Activated naive CD8-positive, alpha-beta T cell treated with anti-CD3 and anti-CD28 coated beads, Interleukin-2, amount 10 ng/mL, durations not matched to agents 7 days and 5 days (primary cell): ENCODE results near the gene STAB1. TPM values are rescaled to one million over a fixed set of nuclear protein-coding genes. Genes with fewer than 3 reads are reported as not detected.

Experiments
- ATAC-seq: fragments of 150-1000 bp; cut with Tn5 transposase; one replicate; pipeline ENCODE4 v1.10.0; 2021; ENCODE audit warnings: low read depth, moderate library complexity
- POLR2A ChIA-PET: fragments of 350-600 bp; sonication (Branson Sonifier 250); formaldehyde crosslinking; loops from one replicate; lab custom pipeline; 2021; ENCODE audit warnings: antibody characterized with exemption; lab: Charles Lee
- DNase-seq: peaks from one replicate; pipeline ENCODE4 v3.0.0; 2021
- H3K27ac Mint-ChIP-seq: one replicate; pipeline ENCODE4 v1.8.0; 2022; ENCODE audit warnings: mild to moderate bottlenecking, mixed read lengths
- H3K27me3 Mint-ChIP-seq: one replicate; pipeline ENCODE4 v1.8.0; 2022; ENCODE audit warnings: mild to moderate bottlenecking, moderate library complexity, mixed read lengths
- H3K36me3 Mint-ChIP-seq: one replicate; pipeline ENCODE4 v1.8.0; 2021; ENCODE audit warnings: mild to moderate bottlenecking, mixed read lengths
- H3K4me1 Mint-ChIP-seq: one replicate; pipeline ENCODE4 v1.8.0; 2021; ENCODE audit warnings: mixed read lengths
- H3K4me3 Mint-ChIP-seq: one replicate; pipeline ENCODE4 v1.8.0; 2022; ENCODE audit warnings: mild to moderate bottlenecking, moderate library complexity, mixed read lengths
- H3K9me3 Mint-ChIP-seq: one replicate; pipeline ENCODE4 v1.8.0; 2021; ENCODE audit warnings: mixed read lengths
- total RNA-seq, 2 experiments: library from RNA; stranded (reverse); gene quantifications; one replicate each; pipeline ENCODE4 v1.2.3, GENCODE V29; 2021

The STAB1 gene
- total RNA-seq, 2 experiments from 2014 or later: 10.5 to 13.0 TPM

- H3K4me1 Mint-ChIP-seq: no peaks in the 10 kb centered on the region
- no peak for DNase-seq
- no peak overlapping the region for H3K4me3 Mint-ChIP-seq
- POLR2A ChIA-PET: no interaction called here
- H3K36me3 Mint-ChIP-seq: peaks cover 5% of the 10 kb centered on the region
- no peak for ATAC-seq
- H3K27ac Mint-ChIP-seq: no peak overlapping the region
- H3K9me3 Mint-ChIP-seq: no peaks in the 10 kb centered on the region
- no peaks in the 10 kb centered on the region for H3K27me3 Mint-ChIP-seq
Measured at GRCh38 chr3:52484680-52485461, 10.3 kb upstream of the STAB1 start.

- ATAC-seq (no peak), DNase-seq (no peak)
- Mint-ChIP-seq H3K27me3 (no peaks in the 10 kb centered on the region), H3K36me3 (peaks cover 2% of the 10 kb centered on the region), H3K4me3 (no peak overlapping the region), H3K9me3 (no peaks in the 10 kb centered on the region), H3K27ac (no peak overlapping the region), H3K4me1 (no peaks in the 10 kb centered on the region)
- POLR2A ChIA-PET: no interaction called here
Measured at GRCh38 chr3:52487050-52487787, 7.9 kb upstream of the STAB1 start.

- Mint-ChIP-seq H3K4me1 (no peaks in the 10 kb centered on the region), H3K9me3 (no peaks in the 10 kb centered on the region), H3K36me3 (peaks cover 5% of the 10 kb centered on the region), H3K27ac (no peak overlapping the region), H3K4me3 (no peak overlapping the region), H3K27me3 (no peaks in the 10 kb centered on the region)
- POLR2A ChIA-PET: no interaction called here
- ATAC-seq (no peak), DNase-seq (no peak)
Measured at GRCh38 chr3:52487788-52488691, 7.1 kb upstream of the STAB1 start.

- Mint-ChIP-seq H3K27me3 (no peaks in the 10 kb centered on the region), H3K9me3 (no peaks in the 10 kb centered on the region), H3K27ac (no peak overlapping the region), H3K4me3 (no peak overlapping the region), H3K4me1 (no peaks in the 10 kb centered on the region), H3K36me3 (peaks cover 5% of the 10 kb centered on the region)
- no peak for DNase-seq
- POLR2A ChIA-PET: interaction anchor here (0.6 kb wide), 1 partner anchor 1943 kb away, joined by 6 read pairs; no protein-coding TSS in a partner anchor
- no peak for ATAC-seq
Measured at GRCh38 chr3:52488746-52489145, 6.4 kb upstream of the STAB1 start.

GRCh38 chr3:52489453-52489852, 5.7 kb upstream of the STAB1 start:
- DNase-seq (no peak), ATAC-seq (no peak)
- Mint-ChIP-seq H3K36me3 (peaks cover 5% of the 10 kb centered on the region), H3K27ac (no peak overlapping the region), H3K4me3 (no peak overlapping the region), H3K4me1 (no peaks in the 10 kb centered on the region), H3K9me3 (no peaks in the 10 kb centered on the region), H3K27me3 (no peaks in the 10 kb centered on the region)
- POLR2A ChIA-PET: interaction anchor here (0.6 kb wide), 1 partner anchor 1944 kb away, joined by 6 read pairs; no protein-coding TSS in a partner anchor

GRCh38 chr3:52490035-52490938, 4.9 kb upstream of the STAB1 start:
- H3K27ac Mint-ChIP-seq: no peak overlapping the region
- H3K36me3 Mint-ChIP-seq: peaks cover 5% of the 10 kb centered on the region
- POLR2A ChIA-PET: no interaction called here

GRCh38 chr3:52490939-52491526, 4.1 kb upstream of the STAB1 start:
- Mint-ChIP-seq H3K4me1 (no peaks in the 10 kb centered on the region), H3K27ac (no peak overlapping the region), H3K9me3 (no peaks in the 10 kb centered on the region), H3K27me3 (no peaks in the 10 kb centered on the region), H3K4me3 (no peak overlapping the region), H3K36me3 (peaks cover 5% of the 10 kb centered on the region)
- ATAC-seq: no peak
- no peak for DNase-seq
- POLR2A ChIA-PET: no interaction called here

More at GRCh38 chr3:52490035-52490938, 4.9 kb upstream of the STAB1 start:
- Mint-ChIP-seq H3K9me3 (no peaks in the 10 kb centered on the region), H3K27me3 (no peaks in the 10 kb centered on the region), H3K4me1 (no peaks in the 10 kb centered on the region), H3K4me3 (no peak overlapping the region)
- DNase-seq (no peak), ATAC-seq (no peak)

GRCh38 chr3:52492059-52492458, 3.1 kb upstream of the STAB1 start:
- Mint-ChIP-seq H3K27me3 (no peaks in the 10 kb centered on the region), H3K27ac (no peak overlapping the region), H3K4me3 (no peak overlapping the region), H3K36me3 (peaks cover 5% of the 10 kb centered on the region), H3K4me1 (no peaks in the 10 kb centered on the region), H3K9me3 (no peaks in the 10 kb centered on the region)
- DNase-seq: no peak
- POLR2A ChIA-PET: no interaction called here
- ATAC-seq: no peak

GRCh38 chr3:52493232-52494017, 1.7 kb upstream of the STAB1 start:
- peaks cover 4% of the 10 kb centered on the region for H3K36me3 Mint-ChIP-seq
- DNase-seq (no peak), ATAC-seq (no peak)
- H3K9me3 Mint-ChIP-seq: no peaks in the 10 kb centered on the region
- no peak overlapping the region for H3K27ac Mint-ChIP-seq
- no peaks in the 10 kb centered on the region for H3K27me3 Mint-ChIP-seq
- no peaks in the 10 kb centered on the region for H3K4me1 Mint-ChIP-seq
- no peak overlapping the region for H3K4me3 Mint-ChIP-seq
- POLR2A ChIA-PET: no interaction called here

GRCh38 chr3:52494445-52494844, 693 bp upstream of the STAB1 start:
- H3K27me3 Mint-ChIP-seq: no peaks in the 10 kb centered on the region

GRCh38 chr3:52495777-52496602, 852 bp downstream of the STAB1 start:
- DNase-seq (no peak), ATAC-seq (no peak)
- H3K4me1 Mint-ChIP-seq: no peaks in the 10 kb centered on the region
- peaks cover 4% of the 10 kb centered on the region for H3K36me3 Mint-ChIP-seq
- H3K9me3 Mint-ChIP-seq: no peaks in the 10 kb centered on the region
- POLR2A ChIA-PET: no interaction called here
- H3K27ac Mint-ChIP-seq: no peak overlapping the region
- H3K27me3 Mint-ChIP-seq: no peaks in the 10 kb centered on the region
- no peak overlapping the region for H3K4me3 Mint-ChIP-seq

More at GRCh38 chr3:52494445-52494844, 693 bp upstream of the STAB1 start:
- ATAC-seq (no peak), DNase-seq (no peak)
- Mint-ChIP-seq H3K4me3 (no peak overlapping the region), H3K36me3 (peaks cover 4% of the 10 kb centered on the region), H3K4me1 (no peaks in the 10 kb centered on the region), H3K27ac (no peak overlapping the region), H3K9me3 (no peaks in the 10 kb centered on the region)
- POLR2A ChIA-PET: no interaction called here
